CD4-positive, alpha-beta T cell (primary cell): Measurements from ENCODE around the gene DOCK2. TPM values are rescaled to one million over a fixed set of nuclear protein-coding genes. Genes with fewer than 3 reads are reported as not detected.

Source experiments
- ATAC-seq: fragments of 200-7000 bp; cut with Tn5 transposase; one replicate; pipeline ENCODE4 v1.10.0; 2022; ENCODE audit warnings: mild to moderate bottlenecking; ENCODE audit not compliant: poor library complexity
- CTCF ChIA-PET: fragments of 350-600 bp; sonication (Branson Sonifier 250); formaldehyde crosslinking; loops from one replicate; lab custom pipeline; 2021; ENCODE audit warnings: antibody characterized with exemption, inconsistent platforms; lab: Charles Lee
- POLR2A ChIA-PET: fragments of 350-600 bp; sonication (Branson Sonifier 250); formaldehyde crosslinking; loops from one replicate; lab custom pipeline; 2021; ENCODE audit warnings: antibody characterized with exemption, inconsistent platforms; lab: Charles Lee
- DNase-seq, 14 experiments: peaks; one replicate each; pipeline ENCODE4 v3.0.0-alpha.2; 2013 to 2020; ENCODE audit warnings: mixed read lengths in 2 of 14
- H3K27ac ChIP-seq, 2 donors: one replicate each; pipeline versions ENCODE4 v1.5.1 to v1.7.0; 2013; ENCODE audit warnings: low read length in 2 of 2, low read depth in 1 of 2, mild to moderate bottlenecking in 1 of 2
- H3K27me3 ChIP-seq, 2 experiments: 1 replicate in 1 of 2; 2 replicates in 1 of 2; pipeline versions ENCODE4 v1.6.1 to v1.7.0; 2013; ENCODE audit warnings: low read length in 2 of 2, control low read depth in 1 of 2, mild to moderate bottlenecking in 1 of 2, moderate library complexity in 1 of 2; ENCODE audit not compliant: insufficient read depth in 2 of 2, control insufficient read depth in 1 of 2
- H3K36me3 ChIP-seq: one replicate; pipeline ENCODE4 v1.6.1; 2013; ENCODE audit warnings: low read length, control low read depth; ENCODE audit not compliant: insufficient read depth
- H3K4me1 ChIP-seq: one replicate; pipeline ENCODE4 v1.6.1; 2013; ENCODE audit warnings: low read length, control low read depth; ENCODE audit not compliant: insufficient read depth
- H3K4me3 ChIP-seq: one replicate; pipeline ENCODE4 v1.5.1; 2013; ENCODE audit warnings: mild to moderate bottlenecking, low read length, moderate library complexity
- H3K9me3 ChIP-seq, 2 experiments: 1 replicate in 1 of 2; 2 replicates in 1 of 2; pipeline versions ENCODE4 v1.6.1 to v1.7.0; 2013; ENCODE audit warnings: low read length in 2 of 2, mild to moderate bottlenecking in 2 of 2, control low read depth in 1 of 2, moderate library complexity in 1 of 2; ENCODE audit not compliant: control insufficient read depth in 1 of 2, insufficient read depth in 1 of 2
- H3K27ac Mint-ChIP-seq: one replicate; pipeline ENCODE4 v1.8.0; 2020; ENCODE audit warnings: mixed read lengths
- H3K27me3 Mint-ChIP-seq: one replicate; pipeline ENCODE4 v1.8.0; 2021; ENCODE audit warnings: mixed read lengths
- H3K36me3 Mint-ChIP-seq: one replicate; pipeline ENCODE4 v1.8.0; 2021; ENCODE audit warnings: low read depth, mixed read lengths
- H3K4me1 Mint-ChIP-seq: one replicate; pipeline ENCODE4 v1.8.0; 2021; ENCODE audit warnings: low read depth, mixed read lengths
- H3K4me3 Mint-ChIP-seq: one replicate; pipeline ENCODE4 v1.8.0; 2020; ENCODE audit warnings: mild to moderate bottlenecking, mixed read lengths
- H3K9me3 Mint-ChIP-seq: one replicate; pipeline ENCODE4 v1.8.0; 2020; ENCODE audit warnings: mixed read lengths
- CTCF ChIP-seq: fragments of 200-600 bp; IDR thresholded peaks from one replicate; pipeline ENCODE4 v1.8.0; 2022; ENCODE audit warnings: antibody characterized with exemption, mild to moderate bottlenecking
- intact Hi-C, 2 experiments: fragments of 100-400 bp; cut with DNase I in 1 of 2; cut with micrococcal nuclease in 1 of 2; formaldehyde crosslinking; loops; one replicate each; pipeline versions ENCODE4 v1.15.1 to v1.9.0; 2023 to 2025; cut with DNase I, micrococcal nuclease
- total RNA-seq, 174 experiments: library from RNA in 2 of 174; stranded (reverse) in 2 of 174; gene quantifications; one replicate each; pipeline ENCODE4 v1.2.3 and lab custom pipeline; 2021 to 2026

Gene DOCK2
- total RNA-seq, 2 experiments from 2014 or later = 220 to 229 TPM

- ChIA-PET CTCF (no interaction called here), POLR2A (interaction anchor here (1.5 kb wide), 1 partner anchor 10 kb away, joined by 3 read pairs; no protein-coding TSS in a partner anchor)
- no peaks in the 10 kb centered on the region for H3K9me3 ChIP-seq
- peaks cover 11% of the 10 kb centered on the region for H3K4me1 Mint-ChIP-seq
- peaks cover 95% of the 10 kb centered on the region for H3K36me3 Mint-ChIP-seq
- H3K4me3 Mint-ChIP-seq = no peak overlapping the region
- H3K4me3 ChIP-seq = no peak overlapping the region
- intact Hi-C loops = no loop called here
- H3K36me3 ChIP-seq = peaks cover 59% of the 10 kb centered on the region
- H3K4me1 ChIP-seq = no peaks in the 10 kb centered on the region
- no peaks in the 10 kb centered on the region for H3K9me3 Mint-ChIP-seq
- no peak for DNase-seq
- H3K27ac Mint-ChIP-seq = no peak overlapping the region
- H3K27ac ChIP-seq = no peak overlapping the region
- no peaks in the 10 kb centered on the region for H3K27me3 ChIP-seq
- TF ChIP-seq CTCF = no peak
- no peak for ATAC-seq
- H3K27me3 Mint-ChIP-seq = no peaks in the 10 kb centered on the region
Measured at GRCh38 chr5:169798438-169798837, 161.4 kb downstream of the DOCK2 start.

GRCh38 chr5:169798906-169799660 lies 162.0 kb downstream of the DOCK2 start:
- no peaks in the 10 kb centered on the region for H3K27me3 Mint-ChIP-seq
- H3K9me3 Mint-ChIP-seq = no peaks in the 10 kb centered on the region
- no peak overlapping the region for H3K4me3 Mint-ChIP-seq
- Histone ChIP-seq H3K27me3 (no peaks in the 10 kb centered on the region), H3K4me1 (no peaks in the 10 kb centered on the region), H3K27ac (no peak overlapping the region), H3K9me3 (no peaks in the 10 kb centered on the region), H3K36me3 (peaks cover 61% of the 10 kb centered on the region), H3K4me3 (no peak overlapping the region)
- no peak for ATAC-seq
- TF ChIP-seq CTCF = no peak
- CTCF ChIA-PET = no interaction called here
- H3K4me1 Mint-ChIP-seq = peaks cover 18% of the 10 kb centered on the region
- DNase-seq = no peak
- POLR2A ChIA-PET = interaction anchor here (1.5 kb wide), 1 partner anchor 11 kb away, joined by 3 read pairs; no protein-coding TSS in a partner anchor
- intact Hi-C loops = no loop called here
- peaks cover 95% of the 10 kb centered on the region for H3K36me3 Mint-ChIP-seq
- H3K27ac Mint-ChIP-seq = no peak overlapping the region

GRCh38 chr5:169801324-169801777 lies 164.3 kb downstream of the DOCK2 start:
- Mint-ChIP-seq H3K4me1 (peaks cover 37% of the 10 kb centered on the region), H3K4me3 (no peak overlapping the region), H3K27me3 (no peaks in the 10 kb centered on the region), H3K27ac (peak overlapping the region; percentile 33), H3K36me3 (peaks cover 98% of the 10 kb centered on the region), H3K9me3 (no peaks in the 10 kb centered on the region)
- H3K4me1 ChIP-seq = peaks cover 9% of the 10 kb centered on the region
- TF ChIP-seq CTCF = no peak
- H3K4me3 ChIP-seq = no peak overlapping the region
- ChIA-PET CTCF (interaction anchor here (0.7 kb wide), 1 partner anchor 49 kb away, joined by 4 read pairs; no protein-coding TSS in a partner anchor), POLR2A (no interaction called here)
- ATAC-seq (no peak), DNase-seq (peak in 2 of 14 experiments; percentile 7 to 24)
- no peak overlapping the region for H3K27ac ChIP-seq
- H3K9me3 ChIP-seq = no peaks in the 10 kb centered on the region
- no peaks in the 10 kb centered on the region for H3K27me3 ChIP-seq
- intact Hi-C loops = no loop called here
- H3K36me3 ChIP-seq = peaks cover 64% of the 10 kb centered on the region
